Measurements from ENCODE around the gene FBRSL1. TPM values are rescaled to one million over a fixed set of nuclear protein-coding genes. Genes with fewer than 3 reads are reported as not detected.

FBRSL1 gene
- total and polyA plus RNA-seq, 2 of the 8 experiments (the other 6 are each of a cell fraction or from before 2014, with no cell fraction given): 18.4 to 109 TPM

GRCh38 chr12:132458441-132458840 is 31.5 kb upstream of the FBRSL1 start (continued):
- TF ChIP-seq SAP30 (IDR thresholded peaks at IDR 0.05; ENCODE audit: insufficient read depth, insufficient replicate concordance, low read length) (no peak), CBX8 (IDR thresholded peaks at IDR 0.05; ENCODE audit: borderline replicate concordance, low read depth, low read length) (no peak), KDM5A (IDR thresholded peaks at IDR 0.05; ENCODE audit: low read length) (no peak), BACH1 (IDR thresholded peaks at IDR 0.05; ENCODE audit: low read length) (no peak), ATF2 (IDR thresholded peaks at IDR 0.05; ENCODE audit: low read length) (no peak), RFX5 (IDR thresholded peaks at IDR 0.05; ENCODE audit: borderline replicate concordance, low read depth, low read length) (no peak), ASH2L (IDR thresholded peaks at IDR 0.05; ENCODE audit: low read length) (no peak), ZNF274 (IDR thresholded peaks at IDR 0.05; ENCODE audit: borderline replicate concordance, extremely low read depth, low read length) (no peak), TAF1 (IDR thresholded peaks at IDR 0.05; ENCODE audit: low read depth, low read length) (no peak), GTF2F1 (IDR thresholded peaks at IDR 0.05; ENCODE audit: borderline replicate concordance, low read depth, low read length) (no peak)
